Central memory CD8-positive, alpha-beta T cell (primary cell): ENCODE results near the gene LEO1.

Experiments
- ATAC-seq: fragments of 150-1000 bp; cut with Tn5 transposase; replicated peaks from 2 replicates; pipeline ENCODE4 v1.10.0; 2022; ENCODE audit warnings: mild to moderate bottlenecking, moderate FRiP score, moderate number of reproducible peaks; ENCODE audit not compliant: poor library complexity, severe bottlenecking; ENCODE audit errors: extremely low read depth
- DNase-seq, 2 donors: peaks; one replicate each; pipeline ENCODE4 v3.0.0; 2021; ENCODE audit warnings: low spot score in 2 of 2
- H3K27ac Mint-ChIP-seq: one replicate; pipeline ENCODE4 v1.8.0; 2022; ENCODE audit warnings: low read depth, mild to moderate bottlenecking, moderate library complexity, mixed read lengths
- H3K27me3 Mint-ChIP-seq: one replicate; pipeline ENCODE4 v1.8.0; 2022; ENCODE audit warnings: mixed read lengths
- H3K36me3 Mint-ChIP-seq: one replicate; pipeline ENCODE4 v1.8.0; 2022; ENCODE audit warnings: mild to moderate bottlenecking, moderate library complexity, mixed read lengths; ENCODE audit not compliant: insufficient read depth
- H3K4me1 Mint-ChIP-seq: one replicate; pipeline ENCODE4 v1.8.0; 2022; ENCODE audit warnings: mixed read lengths
- H3K4me3 Mint-ChIP-seq: one replicate; pipeline ENCODE4 v1.8.0; 2022; ENCODE audit warnings: mild to moderate bottlenecking, moderate library complexity, mixed read lengths
- H3K9me3 Mint-ChIP-seq: one replicate; pipeline ENCODE4 v1.8.0; 2022; ENCODE audit warnings: mixed read lengths

Gene LEO1

GRCh38 chr15:51907136-51907862 is 64.3 kb downstream of the LEO1 start:
- no peak for ATAC-seq
- Mint-ChIP-seq H3K27ac (no peak overlapping the region), H3K27me3 (no peaks in the 10 kb centered on the region), H3K36me3 (peaks cover 36% of the 10 kb centered on the region), H3K4me3 (no peak overlapping the region), H3K4me1 (no peaks in the 10 kb centered on the region), H3K9me3 (no peaks in the 10 kb centered on the region)
- no peak for DNase-seq

GRCh38 chr15:51904931-51905330 is 66.6 kb downstream of the LEO1 start:
- no peaks in the 10 kb centered on the region for H3K27me3 Mint-ChIP-seq
- no peaks in the 10 kb centered on the region for H3K4me1 Mint-ChIP-seq
- no peak overlapping the region for H3K4me3 Mint-ChIP-seq
- H3K9me3 Mint-ChIP-seq, result no peaks in the 10 kb centered on the region
- ATAC-seq (no peak), DNase-seq (no peak)
- H3K27ac Mint-ChIP-seq, result no peak overlapping the region
- peaks cover 47% of the 10 kb centered on the region for H3K36me3 Mint-ChIP-seq

GRCh38 chr15:51904421-51904820 is 67.2 kb downstream of the LEO1 start:
- Mint-ChIP-seq H3K27me3 (no peaks in the 10 kb centered on the region), H3K9me3 (no peaks in the 10 kb centered on the region), H3K27ac (no peak overlapping the region), H3K36me3 (peaks cover 49% of the 10 kb centered on the region), H3K4me3 (no peak overlapping the region), H3K4me1 (no peaks in the 10 kb centered on the region)
- ATAC-seq, result no peak
- no peak for DNase-seq

- no peak for DNase-seq
- Mint-ChIP-seq H3K27ac (no peak overlapping the region), H3K9me3 (no peaks in the 10 kb centered on the region), H3K36me3 (peaks cover 39% of the 10 kb centered on the region), H3K4me3 (no peak overlapping the region), H3K27me3 (no peaks in the 10 kb centered on the region), H3K4me1 (peaks cover 8% of the 10 kb centered on the region)
- ATAC-seq, result no peak
Measured at GRCh38 chr15:51889486-51889885, 82.1 kb downstream of the LEO1 start.

GRCh38 chr15:51888593-51889195 is 82.9 kb downstream of the LEO1 start:
- no peak overlapping the region for H3K27ac Mint-ChIP-seq
- DNase-seq (no peak), ATAC-seq (no peak)
- no peaks in the 10 kb centered on the region for H3K9me3 Mint-ChIP-seq
- peaks cover 14% of the 10 kb centered on the region for H3K4me1 Mint-ChIP-seq
- no peaks in the 10 kb centered on the region for H3K27me3 Mint-ChIP-seq
- peaks cover 39% of the 10 kb centered on the region for H3K36me3 Mint-ChIP-seq
- no peak overlapping the region for H3K4me3 Mint-ChIP-seq
